Transverse colon (tissue), 4 donors: ENCODE results near the gene B9D1.

ENCODE experiments used
- EP300 ChIP-seq: sonication (generic); formaldehyde crosslinking; IDR thresholded peaks from one replicate; pipeline ENCODE4 v1.6.1; 2017; ENCODE audit warnings: antibody characterized with exemption, low read depth
- POLR2A ChIP-seq: fragments of 450-650 bp; IDR thresholded peaks from one replicate; pipeline ENCODE4 v1.6.1; 2016; ENCODE audit warnings: antibody characterized with exemption, mild to moderate bottlenecking, moderate library complexity
- POLR2AphosphoS5 ChIP-seq, 3 donors: sonication (generic); formaldehyde crosslinking; IDR thresholded peaks; one replicate each; pipeline ENCODE4 v1.6.1; 2016; ENCODE audit warnings: antibody characterized with exemption in 3 of 3
- TF ChIP-seq, protein P1 (sequence below), 5 experiments: fragments of 200-600 bp in 3 of 5; fragments of 450-650 bp in 2 of 5; sonication (generic) in 3 of 5; IDR thresholded peaks; 1 replicate in 2 of 5; 2 replicates in 3 of 5; pipeline ENCODE4 v1.5.1; 2016 to 2017; ENCODE audit warnings: antibody characterized with exemption in 5 of 5, inconsistent platforms in 3 of 5, mild to moderate bottlenecking in 2 of 5, moderate library complexity in 1 of 5

DNA sequence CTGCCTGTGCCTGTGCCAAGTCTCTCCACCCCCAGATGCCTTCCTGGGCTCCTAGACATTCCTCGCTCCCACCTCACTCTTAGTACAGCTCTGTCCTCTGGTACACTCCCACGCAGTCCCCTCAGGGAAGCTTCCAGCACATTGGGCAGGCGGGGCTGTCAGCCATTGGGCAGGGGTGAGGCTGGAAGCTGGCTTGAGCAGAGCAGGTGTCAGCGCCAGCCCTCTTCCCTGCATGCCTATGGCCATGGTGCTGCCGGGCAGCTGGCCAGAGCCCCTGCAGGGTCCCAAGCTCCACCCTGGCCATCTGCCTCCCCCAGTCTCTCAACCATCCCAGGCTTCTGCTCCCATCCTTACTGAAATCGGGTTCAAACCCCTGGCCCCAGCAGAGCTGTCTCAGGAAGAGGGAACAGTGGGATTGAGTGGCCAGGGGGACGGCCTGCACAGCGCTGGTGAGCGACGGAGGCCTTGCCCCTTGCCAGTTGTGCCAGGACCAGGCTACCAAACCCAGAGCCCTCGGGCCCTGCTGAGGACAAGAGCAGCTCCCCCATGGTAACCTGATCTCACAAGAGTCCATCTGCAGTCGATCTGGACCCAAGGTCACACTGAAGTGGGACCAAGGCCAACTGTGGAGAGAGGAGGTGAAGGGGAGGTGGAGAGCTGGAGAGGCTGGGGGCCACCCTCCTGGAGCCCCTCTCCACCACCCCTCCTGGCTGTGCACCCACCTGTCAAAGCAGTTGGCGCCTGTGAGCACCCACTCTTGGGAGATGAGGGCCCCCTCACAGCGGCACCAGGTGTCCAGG lies 2.4 kb upstream of the B9D1 start:
- TF ChIP-seq, protein P1, sequence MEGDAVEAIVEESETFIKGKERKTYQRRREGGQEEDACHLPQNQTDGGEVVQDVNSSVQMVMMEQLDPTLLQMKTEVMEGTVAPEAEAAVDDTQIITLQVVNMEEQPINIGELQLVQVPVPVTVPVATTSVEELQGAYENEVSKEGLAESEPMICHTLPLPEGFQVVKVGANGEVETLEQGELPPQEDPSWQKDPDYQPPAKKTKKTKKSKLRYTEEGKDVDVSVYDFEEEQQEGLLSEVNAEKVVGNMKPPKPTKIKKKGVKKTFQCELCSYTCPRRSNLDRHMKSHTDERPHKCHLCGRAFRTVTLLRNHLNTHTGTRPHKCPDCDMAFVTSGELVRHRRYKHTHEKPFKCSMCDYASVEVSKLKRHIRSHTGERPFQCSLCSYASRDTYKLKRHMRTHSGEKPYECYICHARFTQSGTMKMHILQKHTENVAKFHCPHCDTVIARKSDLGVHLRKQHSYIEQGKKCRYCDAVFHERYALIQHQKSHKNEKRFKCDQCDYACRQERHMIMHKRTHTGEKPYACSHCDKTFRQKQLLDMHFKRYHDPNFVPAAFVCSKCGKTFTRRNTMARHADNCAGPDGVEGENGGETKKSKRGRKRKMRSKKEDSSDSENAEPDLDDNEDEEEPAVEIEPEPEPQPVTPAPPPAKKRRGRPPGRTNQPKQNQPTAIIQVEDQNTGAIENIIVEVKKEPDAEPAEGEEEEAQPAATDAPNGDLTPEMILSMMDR (IDR thresholded peaks at IDR 0.05): no peak
- TF ChIP-seq POLR2AphosphoS5 (IDR thresholded peaks at IDR 0.05) (no peak), POLR2A (no peak), EP300 (no peak)
